Ammon's horn (tissue), 1 donor: ENCODE data around the gene TP53INP2.
"Not testable (repeated sequence)": the region's sequence is repeated elsewhere in the genome, so short reads cannot be mapped to it uniquely, and the experiment has no call there.

Experiments
- DNase-seq: peaks from one replicate; pipeline ENCODE4 v3.0.0-alpha.2; 2016; ENCODE audit warnings: low spot score

The TP53INP2 gene, protein sequence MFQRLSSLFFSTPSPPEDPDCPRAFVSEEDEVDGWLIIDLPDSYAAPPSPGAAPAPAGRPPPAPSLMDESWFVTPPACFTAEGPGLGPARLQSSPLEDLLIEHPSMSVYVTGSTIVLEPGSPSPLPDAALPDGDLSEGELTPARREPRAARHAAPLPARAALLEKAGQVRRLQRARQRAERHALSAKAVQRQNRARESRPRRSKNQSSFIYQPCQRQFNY

DNA sequence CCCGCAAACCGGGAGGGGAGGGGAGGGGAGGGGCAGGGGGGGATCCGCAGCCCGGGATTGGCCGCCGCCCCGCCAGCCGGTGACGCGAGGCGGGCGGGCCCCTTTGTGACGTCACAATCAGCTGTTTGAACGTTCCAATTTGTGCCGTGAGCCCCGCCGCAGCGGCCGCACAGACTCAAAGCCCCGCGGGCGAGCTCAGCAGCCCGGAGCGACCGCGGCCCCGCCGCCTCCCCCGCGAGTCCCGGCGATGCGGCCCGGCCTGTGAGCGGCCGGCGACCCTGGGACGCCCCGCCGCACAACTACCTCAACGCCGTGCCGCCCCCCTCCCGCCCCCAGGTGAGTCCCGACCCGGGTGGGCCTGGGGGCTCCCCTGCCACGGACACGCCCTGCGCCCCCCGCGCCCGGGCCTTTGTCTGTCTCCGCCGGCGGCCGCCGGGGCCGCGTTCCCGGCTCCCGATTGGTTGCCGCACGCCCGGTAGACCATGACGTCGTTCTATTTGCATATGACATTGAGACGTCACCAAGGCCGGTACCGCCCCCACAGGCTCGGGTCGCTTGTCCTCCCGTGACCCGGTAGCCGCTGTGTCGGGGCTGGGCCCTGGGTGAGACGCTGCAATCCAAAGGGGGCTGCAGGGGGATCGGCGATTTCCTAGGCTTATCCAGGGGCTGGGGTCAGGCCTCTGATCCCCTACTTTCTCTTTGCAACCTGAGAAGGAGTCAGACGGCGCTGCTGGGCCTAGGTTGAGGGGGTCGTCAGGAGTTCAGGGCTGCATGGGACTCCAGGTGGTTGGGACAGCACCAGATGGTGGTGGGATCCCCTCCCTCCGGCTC is at the start of gene TP53INP2:
Gene TP53INP2, plus strand, starts transcription at position 168 of the 831 bp plus-strand sequence. CDS start 4,396 bp downstream, outside the sequence.
- DNase-seq = peak; percentile 96

DNA sequence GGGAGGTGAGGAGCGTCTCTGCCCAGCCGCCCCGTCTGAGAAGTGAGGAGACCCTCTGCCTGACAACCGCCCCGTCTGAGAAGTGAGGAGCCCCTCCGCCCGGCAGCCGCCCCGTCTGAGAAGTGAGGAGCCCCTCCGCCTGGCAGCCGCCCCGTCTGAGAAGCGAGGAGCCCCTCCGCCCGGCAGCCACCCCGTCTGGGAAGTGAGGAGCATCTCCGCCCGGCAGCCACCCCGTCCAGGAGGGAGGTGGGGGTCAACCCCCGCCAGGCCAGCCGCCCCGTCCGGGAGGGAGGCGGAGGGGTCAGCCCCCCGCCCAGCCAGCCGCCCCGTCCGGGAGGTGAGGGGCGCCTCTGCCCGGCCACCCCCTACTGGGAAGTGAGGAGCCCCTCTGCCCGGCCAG is 45.5 kb upstream of the TP53INP2 start:
- DNase-seq = not testable (repeated sequence)

DNA sequence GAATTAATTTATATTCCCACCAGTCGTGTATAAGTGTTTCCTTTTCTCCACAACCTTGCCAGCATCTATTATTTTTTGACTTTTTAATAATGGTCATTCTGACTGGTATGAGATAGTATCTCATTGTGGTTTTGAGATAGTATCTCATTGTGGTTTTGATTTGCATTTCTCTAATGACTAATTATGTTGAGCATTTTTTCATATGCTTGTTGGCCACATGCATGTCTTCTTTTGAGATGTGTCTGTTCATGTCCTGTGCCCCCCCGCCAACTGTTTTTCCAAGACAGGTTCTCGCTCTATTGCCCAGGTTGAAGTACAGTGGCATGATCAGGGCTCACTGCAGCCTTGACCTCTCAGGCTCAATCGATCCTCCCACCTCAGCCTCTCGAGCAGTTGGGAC is 42.3 kb upstream of the TP53INP2 start:
- DNase-seq = not testable (repeated sequence)

DNA sequence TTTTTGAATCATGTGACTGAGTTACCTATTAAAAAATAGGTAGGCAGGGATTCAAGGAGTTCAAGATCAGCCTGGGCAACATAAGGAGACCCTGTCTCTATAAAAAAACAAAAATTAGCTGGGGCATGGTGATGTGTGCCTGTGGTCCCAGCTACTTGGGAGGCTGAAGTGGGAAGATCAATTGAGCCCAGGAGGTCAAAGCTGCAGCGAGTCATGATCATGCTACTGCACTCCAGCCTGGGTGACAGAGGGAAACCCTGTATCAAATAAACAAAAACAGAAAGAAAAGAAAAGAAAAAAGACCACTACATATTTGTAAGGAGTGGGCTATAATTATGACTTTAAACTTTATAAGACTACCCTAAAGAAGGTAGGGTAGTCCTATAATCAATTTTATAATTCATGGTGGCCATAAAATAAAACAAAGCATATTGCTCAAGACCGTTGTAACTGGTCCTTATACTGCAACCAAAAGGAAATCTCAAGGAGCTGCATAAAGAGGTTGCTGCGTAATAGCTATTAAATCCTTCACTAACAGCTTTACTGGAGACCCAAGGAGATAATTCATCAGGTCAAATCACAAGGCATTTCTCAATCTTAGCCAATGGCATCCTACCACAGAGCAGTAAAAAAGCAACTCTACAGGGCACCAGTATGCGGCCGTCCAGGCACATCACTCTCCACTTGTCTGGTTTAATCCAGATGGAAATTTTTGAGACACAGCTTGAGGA is 40.8 kb upstream of the TP53INP2 start:
- no peak for DNase-seq

DNA sequence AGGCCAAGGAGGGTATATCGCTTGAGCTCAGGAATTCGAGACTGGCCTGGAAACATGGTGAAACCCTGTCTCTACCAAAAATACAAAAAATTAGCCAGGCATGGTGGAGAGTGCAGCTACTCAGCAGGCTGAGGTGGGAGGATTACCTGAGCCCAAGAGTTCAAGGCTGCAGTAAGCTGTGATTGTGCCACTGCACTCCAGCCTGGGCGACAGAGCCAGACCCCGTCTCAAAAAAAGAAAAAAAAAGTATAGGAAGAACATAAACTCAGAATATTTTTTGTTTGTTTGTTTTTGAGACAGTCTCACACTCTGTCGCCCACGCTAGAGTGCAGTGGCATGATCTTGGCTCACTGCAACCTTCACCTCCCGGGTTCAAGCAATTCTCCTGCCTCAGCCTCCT is 39.4 kb upstream of the TP53INP2 start:
- not testable (repeated sequence) for DNase-seq

DNA sequence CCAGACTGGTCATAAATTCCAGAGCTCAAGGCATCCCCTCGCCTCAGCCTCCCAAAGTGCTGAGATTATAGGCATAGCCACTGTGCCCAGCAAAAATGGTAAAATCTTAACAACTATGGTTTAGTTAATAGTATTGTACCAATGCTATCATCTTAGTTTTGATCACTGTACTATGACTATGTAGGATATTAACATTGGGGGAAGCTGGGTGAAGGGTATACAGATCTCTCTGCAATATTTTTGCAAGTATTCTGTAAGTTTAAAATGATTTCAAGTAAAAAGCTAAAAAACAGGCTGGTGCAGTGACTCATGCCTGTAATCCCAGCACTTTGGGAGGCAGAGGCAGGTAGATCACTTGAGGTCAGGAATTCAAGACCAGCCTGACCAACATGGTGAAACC is 35.0 kb upstream of the TP53INP2 start:
- no peak for DNase-seq

DNA sequence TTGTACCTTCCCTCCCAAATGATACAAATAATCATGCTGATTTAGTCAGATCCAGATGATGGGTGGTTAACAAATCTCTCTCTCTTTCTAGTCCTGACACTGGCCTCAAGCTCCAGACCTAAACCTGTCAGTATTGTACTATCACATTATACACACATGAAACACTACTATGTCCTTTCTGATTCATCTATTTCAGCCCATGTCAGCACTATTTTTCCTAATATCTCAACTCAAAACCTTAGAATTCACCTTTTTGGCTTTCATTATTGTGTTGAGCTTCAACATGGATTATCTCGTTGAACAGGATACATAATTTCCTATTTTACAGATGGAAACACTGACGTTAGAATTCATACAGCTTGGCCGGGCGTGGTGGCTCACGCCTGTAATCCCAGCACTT is 30.7 kb upstream of the TP53INP2 start:
- DNase-seq = no peak

DNA sequence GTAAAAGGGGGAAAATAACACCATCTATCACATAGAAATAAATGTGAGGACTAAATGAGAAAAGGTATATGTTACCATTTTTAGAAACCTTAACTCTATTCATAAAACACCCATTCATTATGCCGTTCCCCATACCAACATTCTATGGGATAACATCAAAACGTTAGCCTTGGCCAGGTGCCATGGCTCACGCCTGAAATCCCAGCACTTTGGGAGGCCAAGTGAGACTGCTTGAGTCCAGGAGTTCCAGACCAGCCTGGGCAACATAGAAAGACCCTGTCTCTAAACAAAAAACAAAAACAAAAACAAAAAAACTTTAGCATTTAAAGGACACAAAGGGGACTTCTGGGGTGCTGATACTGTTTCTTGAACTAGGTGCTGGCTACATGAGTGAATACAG is 28.6 kb upstream of the TP53INP2 start:
- DNase-seq = no peak

DNA sequence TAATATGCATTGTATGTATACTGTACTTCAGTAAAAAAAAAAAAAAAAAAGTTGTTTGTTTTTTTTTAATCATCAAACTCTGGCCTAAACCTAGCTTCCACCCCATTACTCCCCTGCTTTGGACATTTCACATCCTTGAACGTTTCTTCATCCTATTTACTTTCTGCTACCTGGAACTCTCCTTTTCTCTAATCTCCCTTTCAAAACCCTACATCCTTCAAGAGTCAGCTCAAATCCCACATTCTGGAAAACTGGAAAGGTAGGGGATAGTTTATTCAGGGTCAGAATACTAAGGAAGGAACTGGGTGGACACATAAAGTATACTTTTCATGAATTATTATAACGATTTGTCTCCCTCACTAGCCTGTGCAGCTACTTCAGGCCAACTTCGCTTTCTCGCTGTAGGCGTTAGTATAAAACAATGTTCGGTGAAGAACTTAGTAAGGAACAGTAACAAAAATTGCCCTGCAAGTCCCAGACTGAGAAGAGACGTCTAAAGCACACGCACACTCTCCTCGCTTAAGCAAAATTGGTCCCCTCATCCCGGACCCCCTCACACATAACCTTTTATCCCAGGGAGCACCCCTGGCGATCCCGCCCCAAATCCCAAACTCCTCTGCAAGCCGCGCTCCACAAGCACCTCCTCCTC is 28.0 kb upstream of the TP53INP2 start:
- no peak for DNase-seq

DNA sequence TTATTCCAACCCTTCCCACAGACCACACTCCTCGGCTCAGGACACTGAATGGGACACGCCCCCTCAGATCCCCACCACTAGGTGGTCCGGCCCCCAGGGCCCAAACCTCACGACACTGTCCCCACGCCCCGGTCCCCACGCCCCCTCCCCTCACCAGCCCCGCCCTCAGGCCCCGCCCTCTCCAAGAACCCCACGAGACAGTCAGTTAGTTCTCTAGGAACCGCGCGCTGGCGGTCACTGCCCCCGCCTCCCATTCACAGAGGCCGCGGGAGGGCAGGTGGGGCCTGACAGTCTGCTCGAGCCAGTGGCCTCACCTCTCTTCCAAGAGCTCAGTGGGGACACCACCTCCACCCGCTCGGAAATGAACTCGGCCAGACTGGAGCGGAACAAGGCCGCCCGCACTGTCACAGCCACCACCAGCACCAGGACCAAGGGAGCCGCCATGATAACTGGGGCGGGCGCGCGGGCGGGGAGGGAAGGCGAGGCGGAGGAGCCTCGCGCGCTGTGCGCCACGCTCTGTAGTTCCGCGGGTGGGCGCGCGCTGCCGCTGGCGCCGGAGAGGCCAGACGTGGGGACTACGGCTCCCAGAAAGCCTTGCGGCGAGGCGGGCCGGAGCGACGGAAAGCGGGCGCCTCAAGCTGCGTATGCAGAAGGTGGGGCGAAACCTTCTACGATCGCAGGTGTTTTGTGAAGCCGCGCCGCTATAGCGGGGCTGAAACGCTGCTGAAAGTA is 27.3 kb upstream of the TP53INP2 start, which contains the start of gene PIGU:
Gene PIGU, minus strand, starts transcription at position 451 of the 732 bp plus-strand sequence. Its CDS starts 7 bp downstream, at position 444.
- peak; percentile 97 for DNase-seq

DNA sequence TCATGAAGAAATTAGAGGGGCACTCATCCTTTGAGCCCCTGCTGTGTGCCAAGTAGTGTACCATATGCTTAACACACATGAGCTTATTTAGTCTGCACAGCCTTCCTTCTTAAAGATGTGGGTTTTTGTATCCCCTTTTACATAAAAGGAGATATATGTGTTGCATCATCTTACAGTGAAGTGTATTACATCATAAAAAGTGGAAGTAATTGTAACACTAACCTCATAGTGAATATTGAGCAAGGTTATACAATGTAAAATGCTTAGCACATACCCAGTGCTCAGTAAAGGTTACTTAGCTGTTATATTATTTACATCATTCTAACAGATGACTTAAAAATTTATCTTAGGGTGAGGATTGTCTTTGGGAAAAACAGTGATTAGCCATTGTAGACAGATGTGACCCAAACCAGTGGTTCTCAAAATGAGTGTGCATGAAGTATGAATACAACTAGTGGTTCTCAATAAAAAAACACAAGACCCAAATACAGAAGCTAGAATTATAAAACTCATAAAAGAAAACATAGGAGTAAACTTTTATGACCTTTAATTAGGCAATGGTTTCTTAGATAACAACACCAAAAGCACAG is 23.5 kb upstream of the TP53INP2 start:
- DNase-seq = no peak

DNA sequence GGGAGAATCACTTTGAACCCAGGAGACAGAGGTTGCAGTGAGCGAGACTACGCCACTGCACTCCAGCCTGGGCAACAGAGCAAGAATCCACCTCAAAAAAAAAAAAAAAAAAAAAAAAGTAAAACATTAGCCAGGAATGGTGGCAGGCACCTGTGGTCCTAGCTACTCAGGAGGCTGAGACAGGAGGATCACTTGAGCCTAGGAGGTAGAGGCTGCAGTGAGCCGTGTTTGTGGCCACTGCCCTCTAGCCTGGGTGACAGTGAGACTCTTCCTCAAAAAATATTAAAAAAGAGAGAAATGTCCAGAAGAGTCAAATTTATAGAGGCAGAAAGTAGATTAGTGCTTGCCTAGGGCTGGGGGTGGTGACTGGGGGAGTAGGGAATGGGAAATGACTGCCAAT is 20.5 kb upstream of the TP53INP2 start:
- DNase-seq = no peak

DNA sequence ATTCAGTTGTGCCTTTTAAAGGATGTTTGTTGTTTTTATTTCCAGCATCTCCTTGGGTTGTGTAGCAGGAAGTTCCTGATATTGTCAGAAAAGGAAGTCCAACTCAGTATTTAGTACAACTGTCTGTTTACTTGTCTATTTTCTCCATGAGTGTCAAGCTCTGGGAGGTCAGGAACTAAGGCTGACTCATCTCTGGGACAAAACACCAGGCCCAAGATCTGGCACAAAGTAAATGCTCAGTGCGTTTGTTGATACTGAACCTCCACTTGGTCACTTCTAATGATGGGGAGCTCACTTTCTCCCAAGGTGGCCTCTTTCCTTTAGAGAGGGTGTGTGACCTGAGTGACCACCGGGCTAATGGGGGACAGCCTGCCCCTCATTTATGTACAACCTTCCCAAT is 14.7 kb upstream of the TP53INP2 start:
- no peak for DNase-seq

DNA sequence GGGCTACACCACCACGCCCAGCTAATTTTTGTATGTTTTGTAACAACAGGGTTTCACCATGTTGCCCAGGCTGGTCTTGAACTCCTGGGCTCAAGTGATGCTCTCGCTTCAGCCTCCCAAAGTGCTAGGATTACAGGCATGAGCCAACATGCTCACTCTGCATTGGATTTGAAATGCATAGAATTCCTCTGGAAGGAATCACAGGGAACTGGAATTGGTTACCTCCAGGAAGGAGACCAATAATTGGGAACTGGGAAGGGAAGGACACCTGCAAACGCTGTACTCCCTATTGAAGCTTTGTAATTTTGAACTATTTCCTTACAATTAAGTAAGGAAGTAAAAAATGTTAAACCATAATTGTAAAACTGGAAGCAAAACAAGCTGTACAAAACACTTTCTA is 12.3 kb upstream of the TP53INP2 start:
- no peak for DNase-seq

DNA sequence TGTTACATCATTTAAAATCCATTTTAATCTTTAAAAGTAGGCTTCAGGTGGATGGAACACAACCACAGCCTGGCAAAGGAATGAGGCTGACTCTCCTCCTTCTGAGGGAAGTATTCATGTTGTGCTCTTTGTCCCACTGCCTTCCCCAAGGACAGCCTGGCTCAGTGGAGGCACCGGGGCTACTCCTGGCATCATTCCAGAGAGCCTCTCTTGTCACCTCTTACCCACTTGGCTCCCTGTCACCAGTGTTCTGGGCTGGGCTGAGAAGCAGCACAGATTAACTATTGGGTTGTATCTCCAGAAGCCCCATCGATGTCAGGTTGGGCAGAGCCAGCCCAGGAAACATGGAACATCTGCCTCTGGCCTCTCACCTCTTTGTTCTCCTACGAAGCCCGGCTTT is 10.7 kb upstream of the TP53INP2 start:
- DNase-seq = peak; percentile 27

DNA sequence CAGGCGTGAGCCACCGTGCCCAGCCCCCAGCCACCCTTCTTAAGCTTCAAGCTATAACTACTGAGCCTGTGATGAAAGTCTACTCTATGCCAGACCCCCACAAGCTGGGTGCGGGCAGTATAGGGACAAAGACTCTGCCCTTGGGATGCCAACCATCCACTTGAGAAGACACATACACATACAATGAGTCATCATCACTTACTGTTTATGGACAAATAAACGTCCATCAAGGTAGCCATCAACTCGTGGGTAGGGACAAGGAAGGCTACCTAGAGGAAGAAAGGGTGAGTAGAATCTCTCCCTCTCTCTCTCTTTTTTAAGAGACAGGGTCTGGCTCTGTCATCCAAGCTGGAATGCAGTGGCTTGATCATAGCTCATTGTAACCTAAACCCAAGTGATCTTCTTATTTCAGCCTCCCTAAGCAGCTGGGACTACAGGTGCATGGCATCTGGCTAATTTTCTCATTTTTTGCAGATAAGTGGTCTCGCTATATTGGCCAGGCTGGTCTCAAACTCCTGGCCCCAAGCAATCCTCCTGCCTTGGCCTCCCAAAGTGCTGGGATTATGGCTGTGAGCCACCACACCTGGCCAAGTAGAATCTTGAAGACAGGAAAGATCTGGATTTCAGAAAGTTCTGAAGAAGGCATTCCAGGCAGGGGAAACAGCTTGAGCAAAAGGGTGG is 2.6 kb upstream of the TP53INP2 start:
- no peak for DNase-seq

DNA sequence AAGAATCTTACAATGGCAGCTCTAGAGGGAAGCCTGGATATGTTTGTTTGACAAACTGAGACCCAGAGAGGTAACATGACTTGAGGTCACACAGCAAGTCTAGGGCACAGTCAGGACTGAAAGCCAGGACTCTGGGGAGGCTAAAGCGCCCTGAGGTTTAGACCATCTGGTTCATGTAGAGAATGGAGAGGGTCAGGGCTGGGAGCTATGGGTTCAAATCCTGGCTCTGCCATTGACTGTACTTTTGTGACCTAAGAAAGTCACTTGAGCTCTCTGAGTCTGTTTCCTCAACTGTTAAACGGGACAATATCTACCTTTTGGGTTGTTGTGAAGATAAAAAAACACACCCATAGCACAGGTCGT is 1.1 kb upstream of the TP53INP2 start:
- DNase-seq = no peak

DNA sequence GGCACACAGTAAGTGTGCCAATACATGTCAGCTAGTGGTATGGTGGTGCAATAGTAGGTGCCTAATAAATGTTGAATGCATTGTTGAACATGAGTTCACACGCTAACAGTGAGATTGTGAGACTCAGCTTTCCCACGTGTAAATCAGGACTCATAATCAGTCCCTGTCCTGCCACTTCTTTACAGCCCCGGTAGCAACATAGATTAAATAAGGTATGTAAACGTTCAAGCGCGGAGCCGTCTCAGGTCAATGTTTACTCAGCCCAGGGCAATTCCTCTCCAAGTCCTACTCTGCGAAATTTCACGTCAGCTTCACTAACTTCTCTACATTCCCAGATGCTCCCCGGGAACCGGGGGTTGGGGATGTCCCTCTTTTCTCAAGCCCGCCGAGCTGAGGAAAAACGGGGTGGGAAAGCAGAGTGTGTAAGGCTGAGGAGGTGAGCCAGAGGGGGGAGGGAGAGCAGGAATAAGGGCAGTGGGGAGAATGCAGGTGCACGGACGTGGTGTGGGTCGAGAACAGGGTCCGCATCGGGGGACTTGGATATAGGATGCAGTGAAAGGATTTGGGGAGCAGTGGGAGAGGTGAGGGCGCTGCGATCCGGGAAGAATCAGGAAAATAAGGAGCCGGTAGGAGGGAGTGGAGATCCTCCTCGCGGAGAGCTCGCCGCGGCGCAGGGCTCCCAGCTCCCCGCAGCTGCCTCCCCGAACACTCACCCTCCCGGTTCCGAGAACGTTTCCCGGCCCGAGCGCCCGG is 544 bp upstream of the TP53INP2 start:
- DNase-seq = no peak

DNA sequence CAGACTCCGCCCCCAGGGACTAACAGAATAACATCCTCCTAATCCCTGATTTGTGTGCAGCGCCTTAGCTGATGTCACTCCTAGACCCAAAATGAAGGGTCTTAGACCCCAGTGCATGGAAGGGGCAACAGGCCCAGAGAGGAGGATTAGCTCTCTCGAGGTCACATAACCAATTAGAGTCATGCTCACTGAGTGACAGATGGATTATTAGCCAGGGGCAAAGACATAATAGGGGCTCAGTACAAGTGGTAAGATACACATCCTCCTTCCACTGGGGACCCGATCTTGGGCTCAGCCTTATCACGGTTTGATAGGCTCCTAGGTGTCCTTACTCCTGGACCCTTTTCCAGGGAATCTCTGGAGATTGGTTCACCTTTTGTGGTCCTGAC is 858 bp downstream of the TP53INP2 start:
- no peak for DNase-seq
